ENCODE measurements around the gene COL18A1. TPM values are rescaled to one million over a fixed set of nuclear protein-coding genes. Genes with fewer than 3 reads are reported as not detected.

The COL18A1 gene
- total RNA-seq, 1 donor: 33.7 TPM

- TF ChIP-seq CTCF (IDR thresholded peaks at IDR 0.05; ENCODE audit: insufficient read depth, low read depth, low read length): no peak
- DNase-seq (ENCODE audit: low read depth): no peak
- no peak overlapping the region for H3K4me3 ChIP-seq (ENCODE audit: low read depth, low read length)
Observed at GRCh38 chr21:45450423-45451090, 45.6 kb downstream of the COL18A1 start.

DNA sequence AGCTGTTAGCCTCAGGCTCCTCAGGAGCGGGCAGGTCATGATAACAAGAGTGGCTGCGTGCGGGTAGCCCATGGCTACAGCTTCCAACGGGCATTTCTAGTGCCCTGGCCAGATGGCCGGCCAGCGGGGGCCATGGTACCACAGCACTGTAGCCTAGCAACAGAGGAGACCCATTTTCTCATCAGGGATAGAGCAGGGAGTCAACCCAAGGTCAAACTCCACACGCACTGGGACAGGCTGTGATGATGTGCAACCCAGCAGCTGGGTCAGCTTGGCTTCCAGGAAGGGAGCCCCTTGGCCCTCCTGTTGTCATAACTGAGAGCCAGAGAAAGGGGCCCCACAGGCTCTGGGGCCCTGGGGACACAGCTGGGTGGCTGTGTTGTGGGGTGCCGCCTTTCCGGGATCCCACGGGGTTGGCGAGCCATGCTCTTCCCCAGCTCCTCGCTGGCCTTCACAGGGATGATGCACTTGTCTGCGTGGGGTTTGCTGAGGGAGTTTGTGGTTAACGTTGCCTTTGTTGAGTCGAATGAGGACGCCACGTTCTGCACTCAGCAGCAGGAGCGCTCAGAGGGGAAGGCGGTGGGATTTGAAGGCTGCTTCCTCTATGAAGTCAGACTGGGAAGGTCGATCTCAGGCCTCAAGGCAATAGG is 46.3 kb downstream of the COL18A1 start:
- H3K4me3 ChIP-seq (ENCODE audit: low read depth, low read length): no peak overlapping the region
- no peak for DNase-seq (ENCODE audit: low read depth)
- no peak for TF ChIP-seq CTCF (IDR thresholded peaks at IDR 0.05; ENCODE audit: insufficient read depth, low read depth, low read length)

DNA sequence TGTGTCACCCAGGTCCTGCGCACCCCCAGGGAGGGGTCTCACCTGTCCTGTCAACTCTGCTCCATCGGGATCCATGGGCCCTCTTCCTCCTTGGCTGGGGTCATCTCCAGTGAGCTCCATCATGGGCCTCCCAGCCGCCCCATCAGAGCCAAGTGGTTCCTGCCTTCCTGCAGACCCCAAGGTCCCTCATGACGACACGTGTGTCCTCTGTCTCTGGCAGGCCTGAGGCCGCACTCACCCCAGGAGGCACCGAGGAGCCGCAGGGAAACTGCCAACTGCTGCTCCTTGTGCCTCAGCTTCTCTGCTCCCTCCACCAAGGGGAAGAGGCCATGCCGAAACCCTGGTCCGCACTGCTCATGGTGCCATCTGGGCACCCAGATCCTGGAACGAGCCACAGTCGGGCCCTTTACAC is 46.8 kb downstream of the COL18A1 start:
- no peak overlapping the region for H3K4me3 ChIP-seq (ENCODE audit: low read depth, low read length)
- DNase-seq (ENCODE audit: low read depth): no peak
- no peak for TF ChIP-seq CTCF (IDR thresholded peaks at IDR 0.05; ENCODE audit: insufficient read depth, low read depth, low read length)

- no peak for TF ChIP-seq CTCF (IDR thresholded peaks at IDR 0.05; ENCODE audit: insufficient read depth, low read depth, low read length)
- no peak for DNase-seq (ENCODE audit: low read depth)
- no peak overlapping the region for H3K4me3 ChIP-seq (ENCODE audit: low read depth, low read length)
Observed at GRCh38 chr21:45452696-45453307, 47.8 kb downstream of the COL18A1 start.

GRCh38 chr21:45453308-45453950 is 48.5 kb downstream of the COL18A1 start:
- no peak for TF ChIP-seq CTCF (IDR thresholded peaks at IDR 0.05; ENCODE audit: insufficient read depth, low read depth, low read length)
- no peak overlapping the region for H3K4me3 ChIP-seq (ENCODE audit: low read depth, low read length)
- DNase-seq (ENCODE audit: low read depth): no peak

- no peak for TF ChIP-seq CTCF (IDR thresholded peaks at IDR 0.05; ENCODE audit: insufficient read depth, low read depth, low read length)
- no peak for DNase-seq (ENCODE audit: low read depth)
- no peak overlapping the region for H3K4me3 ChIP-seq (ENCODE audit: low read depth, low read length)
Observed at GRCh38 chr21:45454060-45454925, 49.3 kb downstream of the COL18A1 start.
